Subcutaneous abdominal adipose tissue (tissue), 5 donors: ENCODE data around the gene HOXD13.

Source experiments
- H3K27ac ChIP-seq: one replicate; pipeline ENCODE4 v1.7.0; 2013; ENCODE audit warnings: low read depth, mild to moderate bottlenecking, inconsistent platforms, low read length, moderate library complexity
- H3K27me3 ChIP-seq, 5 donors: one replicate each; pipeline ENCODE4 v1.7.0; 2013; ENCODE audit warnings: low read length in 5 of 5, inconsistent platforms in 1 of 5; ENCODE audit not compliant: control insufficient read depth in 5 of 5, insufficient read depth in 4 of 5
- H3K36me3 ChIP-seq, 5 donors: one replicate each; pipeline ENCODE4 v1.7.0; 2013; ENCODE audit warnings: low read length in 5 of 5; ENCODE audit not compliant: control insufficient read depth in 5 of 5, insufficient read depth in 5 of 5
- H3K4me1 ChIP-seq, 5 donors: one replicate each; pipeline ENCODE4 v1.7.0; 2013; ENCODE audit warnings: low read length in 5 of 5, mild to moderate bottlenecking in 3 of 5, moderate library complexity in 1 of 5; ENCODE audit not compliant: control insufficient read depth in 5 of 5, insufficient read depth in 5 of 5
- H3K4me3 ChIP-seq, 5 donors: one replicate each; pipeline ENCODE4 v1.7.0; 2013; ENCODE audit warnings: low read length in 5 of 5, low read depth in 1 of 5
- H3K9ac ChIP-seq, 5 donors: one replicate each; pipeline ENCODE4 v1.7.0; 2013; ENCODE audit warnings: low read length in 5 of 5, mild to moderate bottlenecking in 4 of 5, moderate library complexity in 3 of 5
- H3K9me3 ChIP-seq, 5 donors: one replicate each; pipeline ENCODE4 v1.7.0; 2013; ENCODE audit warnings: low read length in 5 of 5; ENCODE audit not compliant: control insufficient read depth in 5 of 5
- donor health status: healthy.
- donor health status: healthy.
- donor health status: healthy.
- donor health status: healthy.
- donor health status: healthy.

Gene HOXD13

GRCh38 chr2:176138526-176138922, 46.0 kb downstream of the HOXD13 start:
- Histone ChIP-seq H3K4me3 (peak overlapping the region; percentile 48 to 84 (median 79)), H3K27ac (peak overlapping the region; percentile 77), H3K4me1 (peaks cover 6 to 70% (median 64%) of the 10 kb centered on the region in 5 donors), H3K9ac (peak overlapping the region in 3 of 5 donors; percentile 55 to 79 (median 63)), H3K9me3 (no peaks in the 10 kb centered on the region), H3K36me3 (no peaks in the 10 kb centered on the region), H3K27me3 (peaks cover 0 to 54% (median 5%) of the 10 kb centered on the region in 5 donors)

GRCh38 chr2:176138923-176139660, 46.6 kb downstream of the HOXD13 start:
- Histone ChIP-seq H3K9ac (peak overlapping the region in 4 of 5 donors; percentile 32 to 79 (median 59)), H3K27ac (peak overlapping the region; percentile 77), H3K4me1 (peaks cover 6 to 68% (median 64%) of the 10 kb centered on the region in 5 donors), H3K27me3 (peaks cover 0 to 51% (median 5%) of the 10 kb centered on the region in 5 donors), H3K9me3 (no peaks in the 10 kb centered on the region), H3K4me3 (peak overlapping the region; percentile 48 to 84 (median 79)), H3K36me3 (no peaks in the 10 kb centered on the region)

- peaks cover 0 to 49% (median 5%) of the 10 kb centered on the region in 5 donors for H3K27me3 ChIP-seq
- peak overlapping the region; percentile 77 for H3K27ac ChIP-seq
- H3K9ac ChIP-seq, result peak overlapping the region in 4 of 5 donors; percentile 16 to 79 (median 70)
- no peaks in the 10 kb centered on the region for H3K36me3 ChIP-seq
- no peaks in the 10 kb centered on the region for H3K9me3 ChIP-seq
- H3K4me3 ChIP-seq, result peak overlapping the region; percentile 60 to 84 (median 69)
- peaks cover 6 to 64% (median 61%) of the 10 kb centered on the region in 5 donors for H3K4me1 ChIP-seq
Measured at GRCh38 chr2:176139661-176140512, 47.4 kb downstream of the HOXD13 start.

- peak overlapping the region; percentile 60 to 77 (median 69) for H3K4me3 ChIP-seq
- H3K36me3 ChIP-seq, result no peaks in the 10 kb centered on the region
- no peaks in the 10 kb centered on the region for H3K9me3 ChIP-seq
- H3K4me1 ChIP-seq, result peaks cover 5 to 57% (median 52%) of the 10 kb centered on the region in 5 donors
- H3K9ac ChIP-seq, result peak overlapping the region in 4 of 5 donors; percentile 16 to 75 (median 64)
- peaks cover 0 to 43% (median 5%) of the 10 kb centered on the region in 5 donors for H3K27me3 ChIP-seq
- peak overlapping the region; percentile 72 for H3K27ac ChIP-seq
Measured at GRCh38 chr2:176140513-176141317, 48.2 kb downstream of the HOXD13 start.

- Histone ChIP-seq H3K9me3 (no peaks in the 10 kb centered on the region), H3K9ac (no peak overlapping the region), H3K27me3 (peaks cover 0 to 41% (median 0%) of the 10 kb centered on the region in 5 donors), H3K36me3 (no peaks in the 10 kb centered on the region), H3K4me3 (no peak overlapping the region), H3K4me1 (peaks cover 5 to 47% (median 37%) of the 10 kb centered on the region in 5 donors), H3K27ac (no peak overlapping the region)
Measured at GRCh38 chr2:176142281-176142680, 49.8 kb downstream of the HOXD13 start.
